Osteocyte (in vitro differentiated cells): ENCODE results near the gene HDDC2. TPM values are rescaled to one million over a fixed set of nuclear protein-coding genes. Genes with fewer than 3 reads are reported as not detected.

ENCODE experiments used
- DNase-seq: peaks from one replicate; pipeline ENCODE4 v3.0.0; 2021; ENCODE audit warnings: mixed read lengths; ENCODE audit not compliant: unreplicated experiment; ENCODE audit errors: extremely low spot score
- H3K27ac Mint-ChIP-seq: one replicate; pipeline ENCODE4 v1.8.0; 2021; ENCODE audit warnings: mild to moderate bottlenecking, mixed read lengths; ENCODE audit not compliant: unreplicated experiment
- H3K27me3 Mint-ChIP-seq: one replicate; pipeline ENCODE4 v1.8.0; 2021; ENCODE audit warnings: mixed read lengths; ENCODE audit not compliant: unreplicated experiment
- H3K36me3 Mint-ChIP-seq: one replicate; pipeline ENCODE4 v1.8.0; 2021; ENCODE audit warnings: mixed read lengths; ENCODE audit not compliant: unreplicated experiment
- H3K4me1 Mint-ChIP-seq: one replicate; pipeline ENCODE4 v1.8.0; 2021; ENCODE audit warnings: mixed read lengths; ENCODE audit not compliant: unreplicated experiment
- H3K4me3 Mint-ChIP-seq: one replicate; pipeline ENCODE4 v1.8.0; 2021; ENCODE audit warnings: mild to moderate bottlenecking, moderate library complexity, mixed read lengths; ENCODE audit not compliant: unreplicated experiment
- H3K9me3 Mint-ChIP-seq: one replicate; pipeline ENCODE4 v1.8.0; 2021; ENCODE audit warnings: mixed read lengths; ENCODE audit not compliant: unreplicated experiment
- total RNA-seq: library from RNA; stranded (reverse); gene quantifications from 2 replicates; pipeline ENCODE4 v1.2.1, GENCODE V29; 2021
- TF ChIP-seq, protein P1 (sequence below): fragments of 200-600 bp; sonication (generic); IDR thresholded peaks from 2 replicates; pipeline ENCODE4 v1.5.0; 2021; ENCODE audit warnings: antibody characterized with exemption, mild to moderate bottlenecking, moderate library complexity

HDDC2 gene
- total RNA-seq, 1 donor from 2014 or later: 56.6 TPM

GRCh38 chr6:125332664-125333063 lies 30.9 kb upstream of the HDDC2 start:
- H3K9me3 Mint-ChIP-seq: no peaks in the 10 kb centered on the region
- peaks cover 2% of the 10 kb centered on the region for H3K27me3 Mint-ChIP-seq
- peaks cover 2% of the 10 kb centered on the region for H3K36me3 Mint-ChIP-seq
- no peaks in the 10 kb centered on the region for H3K4me1 Mint-ChIP-seq
- no peak for DNase-seq
- no peak overlapping the region for H3K4me3 Mint-ChIP-seq
- H3K27ac Mint-ChIP-seq: no peak overlapping the region
- TF ChIP-seq, protein P1, sequence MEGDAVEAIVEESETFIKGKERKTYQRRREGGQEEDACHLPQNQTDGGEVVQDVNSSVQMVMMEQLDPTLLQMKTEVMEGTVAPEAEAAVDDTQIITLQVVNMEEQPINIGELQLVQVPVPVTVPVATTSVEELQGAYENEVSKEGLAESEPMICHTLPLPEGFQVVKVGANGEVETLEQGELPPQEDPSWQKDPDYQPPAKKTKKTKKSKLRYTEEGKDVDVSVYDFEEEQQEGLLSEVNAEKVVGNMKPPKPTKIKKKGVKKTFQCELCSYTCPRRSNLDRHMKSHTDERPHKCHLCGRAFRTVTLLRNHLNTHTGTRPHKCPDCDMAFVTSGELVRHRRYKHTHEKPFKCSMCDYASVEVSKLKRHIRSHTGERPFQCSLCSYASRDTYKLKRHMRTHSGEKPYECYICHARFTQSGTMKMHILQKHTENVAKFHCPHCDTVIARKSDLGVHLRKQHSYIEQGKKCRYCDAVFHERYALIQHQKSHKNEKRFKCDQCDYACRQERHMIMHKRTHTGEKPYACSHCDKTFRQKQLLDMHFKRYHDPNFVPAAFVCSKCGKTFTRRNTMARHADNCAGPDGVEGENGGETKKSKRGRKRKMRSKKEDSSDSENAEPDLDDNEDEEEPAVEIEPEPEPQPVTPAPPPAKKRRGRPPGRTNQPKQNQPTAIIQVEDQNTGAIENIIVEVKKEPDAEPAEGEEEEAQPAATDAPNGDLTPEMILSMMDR: no peak

GRCh38 chr6:125325586-125325985 lies 23.8 kb upstream of the HDDC2 start:
- Mint-ChIP-seq H3K4me3 (no peak overlapping the region), H3K36me3 (no peaks in the 10 kb centered on the region), H3K27me3 (no peaks in the 10 kb centered on the region), H3K4me1 (peaks cover 7% of the 10 kb centered on the region), H3K9me3 (no peaks in the 10 kb centered on the region), H3K27ac (no peak overlapping the region)
- DNase-seq: no peak
- TF ChIP-seq, protein P1: no peak

DNA sequence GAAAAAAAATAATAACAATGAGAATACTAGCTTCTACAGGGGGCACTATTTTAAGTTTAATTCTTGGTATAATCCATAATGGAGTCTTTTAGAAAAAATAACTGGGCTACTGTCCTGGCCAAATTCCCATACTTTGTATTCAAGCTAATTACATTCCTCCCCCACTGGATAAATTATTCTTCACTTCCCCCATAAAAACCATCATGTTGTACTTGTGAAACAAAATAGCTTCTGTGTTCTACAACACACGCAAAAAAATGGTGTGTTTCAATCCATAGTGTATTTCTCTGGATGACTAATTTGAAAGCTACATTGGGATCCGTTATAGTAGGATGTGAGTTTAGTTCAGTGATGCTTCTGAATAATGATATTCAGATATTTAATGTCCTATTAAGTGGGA lies 21.6 kb upstream of the HDDC2 start:
- TF ChIP-seq, protein P1: no peak
- H3K4me3 Mint-ChIP-seq: no peak overlapping the region
- DNase-seq: no peak
- no peak overlapping the region for H3K27ac Mint-ChIP-seq
- H3K27me3 Mint-ChIP-seq: no peaks in the 10 kb centered on the region
- no peaks in the 10 kb centered on the region for H3K36me3 Mint-ChIP-seq
- peaks cover 7% of the 10 kb centered on the region for H3K4me1 Mint-ChIP-seq
- no peaks in the 10 kb centered on the region for H3K9me3 Mint-ChIP-seq

GRCh38 chr6:125316621-125317020 lies 14.9 kb upstream of the HDDC2 start:
- no peaks in the 10 kb centered on the region for H3K27me3 Mint-ChIP-seq
- no peak overlapping the region for H3K4me3 Mint-ChIP-seq
- no peaks in the 10 kb centered on the region for H3K9me3 Mint-ChIP-seq
- no peak overlapping the region for H3K27ac Mint-ChIP-seq
- no peaks in the 10 kb centered on the region for H3K36me3 Mint-ChIP-seq
- TF ChIP-seq, protein P1: no peak
- DNase-seq: no peak
- peaks cover 10% of the 10 kb centered on the region for H3K4me1 Mint-ChIP-seq

GRCh38 chr6:125315548-125315947 lies 13.8 kb upstream of the HDDC2 start:
- Mint-ChIP-seq H3K27ac (no peak overlapping the region), H3K36me3 (no peaks in the 10 kb centered on the region), H3K27me3 (no peaks in the 10 kb centered on the region), H3K9me3 (no peaks in the 10 kb centered on the region), H3K4me1 (peaks cover 12% of the 10 kb centered on the region), H3K4me3 (no peak overlapping the region)
- TF ChIP-seq, protein P1: no peak
- no peak for DNase-seq
